ENCODE measurements around the gene THSD4.

THSD4 gene

GRCh38 chr15:71251584-71252043 is 136.3 kb downstream of the THSD4 start:
- in situ Hi-C loops (cut with HindIII; ENCODE audit: low sequenced_read_pairs), result no loop called here
- TF ChIP-seq CTCF (IDR thresholded peaks at IDR 0.05; ENCODE audit: low read depth, low read length), result no peak
- H3K4me3 ChIP-seq (ENCODE audit: low read depth, low read length), result no peak overlapping the region
- DNase-seq (ENCODE audit: low read depth, low spot score), result no peak

GRCh38 chr15:71252044-71252739 is 136.9 kb downstream of the THSD4 start:
- in situ Hi-C loops (cut with HindIII; ENCODE audit: low sequenced_read_pairs), result no loop called here
- DNase-seq (ENCODE audit: low read depth, low spot score), result no peak
- TF ChIP-seq CTCF (IDR thresholded peaks at IDR 0.05; ENCODE audit: low read depth, low read length), result no peak
- H3K4me3 ChIP-seq (ENCODE audit: low read depth, low read length), result no peak overlapping the region

- no peak overlapping the region for H3K4me3 ChIP-seq (ENCODE audit: low read depth, low read length)
- TF ChIP-seq CTCF (IDR thresholded peaks at IDR 0.05; ENCODE audit: low read depth, low read length), result no peak
- in situ Hi-C loops (cut with HindIII; ENCODE audit: low sequenced_read_pairs), result no loop called here
- no peak for DNase-seq (ENCODE audit: low read depth, low spot score)
These were observed 137.4 kb downstream of the THSD4 start for GRCh38 chr15:71252740-71253047.

GRCh38 chr15:71254491-71254890 is 139.2 kb downstream of the THSD4 start:
- DNase-seq (ENCODE audit: low read depth, low spot score), result no peak
- H3K4me3 ChIP-seq (ENCODE audit: low read depth, low read length), result no peak overlapping the region
- in situ Hi-C loops (cut with HindIII; ENCODE audit: low sequenced_read_pairs), result no loop called here
- TF ChIP-seq CTCF (IDR thresholded peaks at IDR 0.05; ENCODE audit: low read depth, low read length), result no peak

GRCh38 chr15:71256934-71257664 is 141.8 kb downstream of the THSD4 start:
- H3K4me3 ChIP-seq (ENCODE audit: low read depth, low read length), result no peak overlapping the region
- in situ Hi-C loops (cut with HindIII; ENCODE audit: low sequenced_read_pairs), result no loop called here
- TF ChIP-seq CTCF (IDR thresholded peaks at IDR 0.05; ENCODE audit: low read depth, low read length), result no peak
- no peak for DNase-seq (ENCODE audit: low read depth, low spot score)

GRCh38 chr15:71259866-71260265 is 144.6 kb downstream of the THSD4 start:
- DNase-seq (ENCODE audit: low read depth, low spot score), result no peak
- TF ChIP-seq CTCF (IDR thresholded peaks at IDR 0.05; ENCODE audit: low read depth, low read length), result no peak
- in situ Hi-C loops (cut with HindIII; ENCODE audit: low sequenced_read_pairs), result no loop called here
- H3K4me3 ChIP-seq (ENCODE audit: low read depth, low read length), result no peak overlapping the region
